ENCODE results near the gene WNK4. TPM values are rescaled to one million over a fixed set of nuclear protein-coding genes. Genes with fewer than 3 reads are reported as not detected.

The WNK4 gene
- total RNA-seq, 2 experiments from 2014 or later, result 0.43 to 0.78 TPM

GRCh38 chr17:42779304-42779935 is 990 bp upstream of the WNK4 start:
- peaks cover 41% of the 10 kb centered on the region for H3K27me3 Mint-ChIP-seq
- DNase-seq (no peak), ATAC-seq (ENCODE audit: low read depth) (no peak)
- POLR2A ChIA-PET, result no interaction called here
- H3K27ac Mint-ChIP-seq, result no peak overlapping the region
- H3K36me3 Mint-ChIP-seq, result peaks cover 18% of the 10 kb centered on the region
- H3K4me1 Mint-ChIP-seq, result peaks cover 15% of the 10 kb centered on the region
- H3K4me3 Mint-ChIP-seq, result no peak overlapping the region
- H3K9me3 Mint-ChIP-seq, result no peaks in the 10 kb centered on the region

- ATAC-seq (ENCODE audit: low read depth) (peak; percentile 6), DNase-seq (no peak)
- Mint-ChIP-seq H3K36me3 (peaks cover 15% of the 10 kb centered on the region), H3K4me1 (peaks cover 16% of the 10 kb centered on the region), H3K4me3 (no peak overlapping the region), H3K27me3 (peaks cover 58% of the 10 kb centered on the region), H3K27ac (no peak overlapping the region), H3K9me3 (no peaks in the 10 kb centered on the region)
- POLR2A ChIA-PET, result no interaction called here
Observed at GRCh38 chr17:42780851-42781638, 635 bp downstream of the WNK4 start.

GRCh38 chr17:42781639-42782165 is 1.3 kb downstream of the WNK4 start:
- Mint-ChIP-seq H3K4me3 (no peak overlapping the region), H3K36me3 (peaks cover 15% of the 10 kb centered on the region), H3K4me1 (peaks cover 16% of the 10 kb centered on the region), H3K27ac (no peak overlapping the region), H3K9me3 (no peaks in the 10 kb centered on the region), H3K27me3 (peaks cover 63% of the 10 kb centered on the region)
- DNase-seq (no peak), ATAC-seq (ENCODE audit: low read depth) (no peak)
- POLR2A ChIA-PET, result no interaction called here

DNA sequence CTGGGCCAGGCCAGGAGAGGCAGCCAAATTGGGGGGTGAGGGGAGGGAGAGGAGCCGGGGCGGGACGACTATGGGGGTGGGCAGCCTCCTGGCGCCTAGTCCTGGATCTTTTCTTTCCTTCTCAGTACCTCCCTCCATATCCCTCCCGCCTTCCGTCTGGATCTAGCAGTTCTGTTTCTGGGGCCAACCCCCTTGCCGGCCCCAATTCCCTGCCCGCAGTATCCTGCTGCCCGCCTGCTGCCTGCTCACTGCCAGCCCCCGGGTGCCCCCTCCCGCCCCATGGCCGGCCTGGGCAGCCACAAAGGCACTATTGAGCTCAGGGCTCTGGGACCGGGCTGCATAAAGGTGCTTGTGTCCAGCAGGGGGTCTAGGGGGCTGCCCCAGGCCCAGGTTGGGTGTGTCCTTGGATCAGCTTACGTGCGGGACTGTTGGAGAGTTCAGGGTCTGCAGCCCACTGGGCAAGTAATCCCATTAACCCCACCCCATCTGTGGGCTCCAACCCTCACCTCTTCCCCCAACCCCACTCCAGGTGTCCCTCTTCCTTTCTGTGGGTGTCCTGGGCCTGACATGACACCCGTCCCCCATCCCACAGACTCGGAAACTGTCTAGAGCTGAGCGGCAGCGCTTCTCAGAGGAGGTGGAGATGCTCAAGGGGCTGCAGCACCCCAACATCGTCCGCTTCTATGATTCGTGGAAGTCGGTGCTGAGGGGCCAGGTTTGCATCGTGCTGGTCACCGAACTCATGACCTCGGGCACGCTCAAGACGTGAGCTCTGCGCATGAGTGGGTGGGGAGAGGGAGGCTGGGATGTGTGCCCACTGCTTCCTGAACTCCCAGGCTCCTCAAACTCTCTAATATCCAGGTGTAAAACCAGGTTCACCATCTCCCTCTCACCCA is 2.0 kb downstream of the WNK4 start:
- no peaks in the 10 kb centered on the region for H3K9me3 Mint-ChIP-seq
- H3K36me3 Mint-ChIP-seq, result peaks cover 15% of the 10 kb centered on the region
- H3K4me1 Mint-ChIP-seq, result peaks cover 16% of the 10 kb centered on the region
- POLR2A ChIA-PET, result interaction anchor here (1.4 kb wide), 1 partner anchor 9 kb away, joined by 3 read pairs; the partner anchor contains the start of gene VPS25
- H3K27ac Mint-ChIP-seq, result no peak overlapping the region
- no peak overlapping the region for H3K4me3 Mint-ChIP-seq
- ATAC-seq (ENCODE audit: low read depth), result no peak
- no peak for DNase-seq
- peaks cover 66% of the 10 kb centered on the region for H3K27me3 Mint-ChIP-seq

DNA sequence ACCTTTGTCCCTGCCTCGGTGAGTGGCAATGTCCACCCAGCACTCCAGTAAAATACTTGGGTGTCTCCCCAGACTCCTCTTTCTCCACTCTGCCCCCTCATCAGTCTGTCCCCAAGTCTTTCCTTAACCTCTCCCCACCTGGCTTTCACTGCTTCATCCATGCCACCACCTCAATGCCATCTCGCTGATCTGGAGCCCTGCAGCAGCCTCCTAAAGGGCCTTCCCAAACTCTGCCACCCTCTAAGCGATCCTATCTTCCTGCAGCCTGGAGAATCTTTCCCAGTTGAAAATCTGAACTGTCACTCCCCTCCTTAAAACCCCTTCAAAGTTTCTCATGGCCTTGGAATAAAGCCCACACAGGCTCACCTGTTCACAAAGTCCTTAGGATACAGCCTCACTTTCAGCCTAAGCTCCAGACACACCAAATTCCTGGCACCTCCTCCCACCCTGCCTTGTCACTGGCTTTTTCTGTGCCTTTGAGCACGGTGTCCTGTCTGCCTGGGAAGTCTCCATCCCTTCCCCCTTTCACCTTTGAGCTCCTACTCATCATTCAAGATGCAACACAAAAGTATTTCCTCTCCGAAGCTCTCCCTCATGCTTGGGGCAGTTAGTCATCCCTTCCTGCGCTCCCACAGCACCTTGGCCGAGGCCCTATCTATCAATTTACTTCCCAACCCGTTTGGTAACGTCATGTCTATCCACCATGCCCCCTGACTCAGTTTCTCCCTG is 2.8 kb downstream of the WNK4 start:
- ATAC-seq (ENCODE audit: low read depth), result no peak
- no peaks in the 10 kb centered on the region for H3K9me3 Mint-ChIP-seq
- POLR2A ChIA-PET, result interaction anchor here (1.4 kb wide), 1 partner anchor 10 kb away, joined by 3 read pairs; the partner anchor contains the start of gene VPS25
- H3K4me3 Mint-ChIP-seq, result no peak overlapping the region
- peaks cover 72% of the 10 kb centered on the region for H3K27me3 Mint-ChIP-seq
- H3K27ac Mint-ChIP-seq, result no peak overlapping the region
- peaks cover 15% of the 10 kb centered on the region for H3K36me3 Mint-ChIP-seq
- H3K4me1 Mint-ChIP-seq, result peaks cover 16% of the 10 kb centered on the region
- DNase-seq, result no peak

DNA sequence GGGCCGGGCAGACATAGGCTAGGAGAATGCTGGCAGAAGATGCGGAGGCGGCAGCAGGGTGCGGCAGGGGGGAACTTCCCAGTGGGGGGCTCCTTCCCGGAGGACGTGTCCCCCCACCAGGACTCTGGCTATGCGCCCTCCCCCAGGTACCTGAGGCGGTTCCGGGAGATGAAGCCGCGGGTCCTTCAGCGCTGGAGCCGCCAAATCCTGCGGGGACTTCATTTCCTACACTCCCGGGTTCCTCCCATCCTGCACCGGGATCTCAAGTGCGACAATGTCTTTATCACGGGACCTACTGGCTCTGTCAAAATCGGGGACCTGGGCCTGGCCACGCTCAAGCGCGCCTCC is 3.4 kb downstream of the WNK4 start:
- POLR2A ChIA-PET, result interaction anchor here (1.4 kb wide), 1 partner anchor 10 kb away, joined by 3 read pairs; the partner anchor contains the start of gene VPS25
- DNase-seq (no peak), ATAC-seq (ENCODE audit: low read depth) (no peak)
- H3K36me3 Mint-ChIP-seq, result peaks cover 13% of the 10 kb centered on the region
- peaks cover 16% of the 10 kb centered on the region for H3K4me1 Mint-ChIP-seq
- no peaks in the 10 kb centered on the region for H3K9me3 Mint-ChIP-seq
- H3K4me3 Mint-ChIP-seq, result no peak overlapping the region
- peaks cover 72% of the 10 kb centered on the region for H3K27me3 Mint-ChIP-seq
- H3K27ac Mint-ChIP-seq, result no peak overlapping the region

DNA sequence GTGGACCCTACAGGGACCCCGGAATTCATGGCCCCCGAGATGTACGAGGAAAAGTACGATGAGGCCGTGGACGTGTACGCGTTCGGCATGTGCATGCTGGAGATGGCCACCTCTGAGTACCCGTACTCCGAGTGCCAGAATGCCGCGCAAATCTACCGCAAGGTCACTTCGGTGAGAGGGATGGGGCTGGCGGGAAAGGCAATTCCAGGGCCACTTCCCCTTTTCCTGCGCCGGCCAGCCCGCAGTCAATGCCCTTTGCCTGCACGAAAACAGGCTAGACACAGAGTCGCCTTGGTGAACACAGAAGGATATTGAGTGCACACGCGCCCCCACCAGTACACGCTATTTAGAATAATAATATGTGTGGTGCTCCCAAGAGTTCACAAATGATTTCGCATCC is 4.0 kb downstream of the WNK4 start:
- Mint-ChIP-seq H3K36me3 (peaks cover 7% of the 10 kb centered on the region), H3K27me3 (peaks cover 70% of the 10 kb centered on the region), H3K9me3 (no peaks in the 10 kb centered on the region), H3K4me1 (peaks cover 16% of the 10 kb centered on the region), H3K4me3 (no peak overlapping the region), H3K27ac (no peak overlapping the region)
- ATAC-seq (ENCODE audit: low read depth) (no peak), DNase-seq (no peak)
- POLR2A ChIA-PET, result no interaction called here

DNA sequence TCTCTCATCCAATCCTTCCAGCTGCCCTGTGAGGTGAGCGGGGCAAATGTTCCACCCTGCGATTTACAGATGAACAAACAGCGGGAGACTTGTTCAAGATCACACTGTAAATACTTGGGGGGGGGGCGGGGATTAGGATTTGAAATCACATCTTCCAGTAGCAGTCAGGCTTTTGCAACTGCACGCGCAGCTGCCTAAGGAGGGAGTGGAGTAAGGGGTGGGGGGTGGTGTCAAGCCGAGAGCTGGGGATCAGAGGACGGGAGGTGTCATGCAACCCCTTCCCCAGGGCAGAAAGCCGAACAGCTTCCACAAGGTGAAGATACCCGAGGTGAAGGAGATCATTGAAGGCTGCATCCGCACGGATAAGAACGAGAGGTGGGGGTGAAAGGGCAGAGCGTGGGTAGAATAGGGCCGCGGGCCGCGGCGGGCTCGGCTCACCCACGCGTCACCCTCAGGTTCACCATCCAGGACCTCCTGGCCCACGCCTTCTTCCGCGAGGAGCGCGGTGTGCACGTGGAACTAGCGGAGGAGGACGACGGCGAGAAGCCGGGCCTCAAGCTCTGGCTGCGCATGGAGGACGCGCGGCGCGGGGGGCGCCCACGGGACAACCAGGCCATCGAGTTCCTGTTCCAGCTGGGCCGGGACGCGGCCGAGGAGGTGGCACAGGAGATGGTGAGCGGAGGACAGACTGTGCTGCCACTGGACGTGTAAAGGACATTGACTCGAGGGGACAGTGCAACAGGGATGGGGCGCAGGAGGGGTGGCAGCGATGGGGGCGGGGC is 4.6 kb downstream of the WNK4 start:
- no peak for ATAC-seq (ENCODE audit: low read depth)
- Mint-ChIP-seq H3K9me3 (no peaks in the 10 kb centered on the region), H3K4me3 (no peak overlapping the region), H3K27ac (no peak overlapping the region), H3K36me3 (peaks cover 2% of the 10 kb centered on the region), H3K27me3 (peaks cover 66% of the 10 kb centered on the region), H3K4me1 (peaks cover 14% of the 10 kb centered on the region)
- POLR2A ChIA-PET, result interaction anchor here (0.7 to 1.1 kb wide), 2 partner anchors 39 to 237 kb away, joined by 3 read pairs; partner anchors contain the start of gene BECN1
- DNase-seq, result no peak

DNA sequence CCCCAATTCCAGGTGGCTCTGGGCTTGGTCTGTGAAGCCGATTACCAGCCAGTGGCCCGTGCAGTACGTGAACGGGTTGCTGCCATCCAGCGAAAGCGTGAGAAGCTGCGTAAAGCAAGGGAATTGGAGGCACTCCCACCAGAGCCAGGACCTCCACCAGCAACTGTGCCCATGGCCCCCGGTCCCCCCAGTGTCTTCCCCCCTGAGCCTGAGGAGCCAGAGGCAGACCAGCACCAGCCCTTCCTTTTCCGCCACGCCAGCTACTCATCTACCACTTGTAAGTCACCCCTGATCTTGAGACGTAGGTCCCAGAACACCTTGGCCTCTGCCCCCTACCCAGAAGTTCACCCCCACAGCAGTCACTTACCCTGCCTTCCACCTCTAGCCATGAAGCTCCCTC is 6.9 kb downstream of the WNK4 start:
- POLR2A ChIA-PET, result interaction anchor here (0.5 to 1.9 kb wide), 3 partner anchors 11 to 141 kb away, joined by 3 to 6 read pairs (median 6); partner anchors contain the start of genes COA3 and VPS25
- H3K9me3 Mint-ChIP-seq, result no peaks in the 10 kb centered on the region

DNA sequence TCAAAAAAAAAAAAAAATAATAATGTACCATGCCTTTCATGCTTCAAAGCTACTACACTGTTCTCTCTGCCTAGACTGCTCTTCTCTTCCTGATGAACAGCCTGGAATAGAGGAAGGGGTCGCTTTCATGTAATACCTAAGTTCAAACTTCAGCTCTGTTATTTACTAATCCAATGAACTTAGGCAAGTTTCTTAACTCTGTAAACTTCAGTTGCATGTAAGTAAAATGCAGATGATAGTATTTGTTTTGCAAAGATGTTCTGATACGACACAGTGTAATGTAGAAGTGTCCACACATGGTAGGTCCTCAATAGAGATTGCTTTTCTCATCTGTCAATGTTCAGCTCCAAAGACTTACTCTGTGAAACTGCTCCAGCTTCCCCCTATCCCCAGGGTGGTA is 11.5 kb downstream of the WNK4 start:
- Mint-ChIP-seq H3K4me1 (peaks cover 2% of the 10 kb centered on the region), H3K9me3 (no peaks in the 10 kb centered on the region), H3K27me3 (peaks cover 14% of the 10 kb centered on the region), H3K36me3 (peaks cover 1% of the 10 kb centered on the region), H3K27ac (no peak overlapping the region), H3K4me3 (no peak overlapping the region)
- ATAC-seq (ENCODE audit: low read depth) (no peak), DNase-seq (no peak)
- POLR2A ChIA-PET, result no interaction called here

More for the DNA sequence above, 6.9 kb downstream of the WNK4 start:
- no peak overlapping the region for H3K27ac Mint-ChIP-seq
- H3K27me3 Mint-ChIP-seq, result peaks cover 59% of the 10 kb centered on the region
- H3K36me3 Mint-ChIP-seq, result peaks cover 2% of the 10 kb centered on the region
- no peak for ATAC-seq (ENCODE audit: low read depth)
- DNase-seq, result no peak
- peaks cover 14% of the 10 kb centered on the region for H3K4me1 Mint-ChIP-seq
- H3K4me3 Mint-ChIP-seq, result no peak overlapping the region

GRCh38 chr17:42792545-42792944 is 12.1 kb downstream of the WNK4 start:
- H3K36me3 Mint-ChIP-seq, result peaks cover 1% of the 10 kb centered on the region
- no peak overlapping the region for H3K4me3 Mint-ChIP-seq
- H3K4me1 Mint-ChIP-seq, result peaks cover 3% of the 10 kb centered on the region
- no peaks in the 10 kb centered on the region for H3K9me3 Mint-ChIP-seq
- DNase-seq (no peak), ATAC-seq (ENCODE audit: low read depth) (no peak)
- POLR2A ChIA-PET, result no interaction called here
- no peak overlapping the region for H3K27ac Mint-ChIP-seq
- H3K27me3 Mint-ChIP-seq, result peaks cover 11% of the 10 kb centered on the region

DNA sequence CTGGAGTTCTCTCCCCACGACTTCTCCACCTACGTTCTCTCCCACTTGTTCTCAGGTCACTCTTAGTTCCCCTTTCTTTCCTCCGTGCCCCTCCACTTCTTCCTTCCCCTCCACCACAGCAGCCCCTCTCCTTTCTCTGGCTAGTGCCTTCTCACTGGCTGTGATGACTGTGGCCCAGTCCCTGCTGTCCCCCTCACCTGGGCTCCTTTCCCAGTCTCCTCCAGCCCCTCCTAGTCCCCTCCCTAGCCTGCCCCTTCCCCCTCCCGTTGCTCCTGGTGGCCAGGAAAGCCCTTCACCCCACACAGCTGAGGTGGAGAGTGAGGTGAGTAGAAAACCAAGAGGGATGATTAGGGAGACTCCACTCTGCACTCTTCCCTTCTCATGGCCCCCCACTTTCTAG is 14.7 kb downstream of the WNK4 start:
- Mint-ChIP-seq H3K9me3 (peaks cover 2% of the 10 kb centered on the region), H3K36me3 (peaks cover 1% of the 10 kb centered on the region), H3K4me1 (peaks cover 10% of the 10 kb centered on the region), H3K27ac (no peak overlapping the region), H3K4me3 (no peak overlapping the region), H3K27me3 (peaks cover 7% of the 10 kb centered on the region)
- no peak for ATAC-seq (ENCODE audit: low read depth)
- POLR2A ChIA-PET, result interaction anchor here (1.2 kb wide), 2 partner anchors 22 to 27 kb away, joined by 3 to 4 read pairs; partner anchors contain the start of gene VPS25
- no peak for DNase-seq
